ENCODE data around the gene SPATC1L. TPM values are rescaled to one million over a fixed set of nuclear protein-coding genes. Genes with fewer than 3 reads are reported as not detected.

SPATC1L gene
- total RNA-seq, 1 experiment from 2014 or later: 36.0 TPM

DNA sequence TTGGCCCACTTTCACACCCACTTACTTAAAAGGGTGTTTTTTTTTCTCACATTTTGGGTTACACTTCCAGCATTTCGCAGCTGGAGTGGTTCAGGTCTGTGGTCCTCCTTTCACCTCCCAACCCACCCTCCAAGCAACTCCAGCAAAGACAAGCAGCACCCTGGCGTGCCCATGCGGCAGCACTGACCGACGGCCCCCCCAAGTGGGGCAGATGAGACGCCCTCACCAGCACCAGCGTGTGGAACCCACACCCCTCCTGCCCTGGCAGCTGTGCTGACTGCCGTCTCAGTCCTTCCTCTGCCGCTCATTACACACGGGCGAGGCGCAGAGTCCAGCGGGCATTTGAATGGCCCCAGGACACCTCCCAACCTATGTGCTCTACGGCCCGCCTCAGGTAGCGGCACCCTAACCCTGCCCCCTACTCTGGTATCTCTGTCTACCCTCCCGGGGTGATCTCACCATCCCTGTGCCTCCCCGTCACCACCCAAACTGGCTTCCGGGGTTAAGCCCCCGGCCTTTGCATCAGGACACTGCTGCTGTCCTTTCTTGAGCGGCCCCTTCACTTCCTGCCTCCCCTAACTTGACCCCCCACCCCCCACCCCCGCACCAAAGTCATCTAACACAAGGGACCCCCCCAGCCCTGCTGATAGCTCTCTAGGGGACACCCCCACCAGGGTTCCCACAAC lies 33.4 kb upstream of the SPATC1L start:
- Mint-ChIP-seq H3K27ac (peak overlapping the region in 2 of 3 experiments; percentile 77 to 94; a peak in 6 of 7 replicates), H3K4me3 (no peak overlapping the region; a peak in 1 of 5 replicates), H3K27me3 (ENCODE audit: low read depth) (no peaks in the 10 kb centered on the region), H3K36me3 (ENCODE audit: insufficient read depth in 1 of 3, low read depth in 3 of 3) (peaks cover 25 to 57% (median 41%) of the 10 kb centered on the region in 3 experiments), H3K4me1 (no peaks in the 10 kb centered on the region), H3K9me3 (no peaks in the 10 kb centered on the region)
- Histone ChIP-seq H3K79me1 (ENCODE audit: insufficient read depth, low read depth, low read length, poor library complexity, severe bottlenecking) (no peaks in the 10 kb centered on the region), H3K23ac (ENCODE audit: insufficient read length, low read depth, low read length) (no peak overlapping the region), H3K23me2 (ENCODE audit: insufficient read length, low read depth, low read length, poor library complexity, severe bottlenecking) (no peaks in the 10 kb centered on the region), H4K5ac (ENCODE audit: insufficient read length, low read depth, low read length) (no peak overlapping the region), H2BK120ac (ENCODE audit: low read depth, low read length, poor library complexity, severe bottlenecking) (no peak overlapping the region), H3K4ac (ENCODE audit: low read depth, low read length) (no peak overlapping the region), H2BK20ac (ENCODE audit: low read depth, low read length, poor library complexity, severe bottlenecking) (no peak overlapping the region), H3T11ph (ENCODE audit: low read length) (no peak overlapping the region), H3K79me2 (ENCODE audit: insufficient read depth, low read length) (peaks cover 14% of the 10 kb centered on the region; the same call in 1 of the 2 replicates), H3K56ac (ENCODE audit: insufficient read length, low read depth, low read length) (no peak overlapping the region), H3K4me2 (ENCODE audit: insufficient read depth, insufficient read length, low read length) (no peak overlapping the region), H3K14ac (ENCODE audit: insufficient read depth, low read length) (no peak overlapping the region), H3K9me3 (ENCODE audit: control insufficient read depth, low read depth, low read length) (no peaks in the 10 kb centered on the region), H2AK5ac (ENCODE audit: insufficient read length, low read length) (no peak overlapping the region), H2BK5ac (ENCODE audit: insufficient read length, low read length) (no peak overlapping the region), H3K18ac (ENCODE audit: insufficient read length, low read depth, low read length) (no peak overlapping the region), H4K20me1 (ENCODE audit: control insufficient read depth, insufficient read depth, insufficient read length) (no peaks in the 10 kb centered on the region), H2BK15ac (ENCODE audit: low read depth, low read length) (no peak overlapping the region), H3K4me1 (ENCODE audit: insufficient read depth, low read length) (no peaks in the 10 kb centered on the region), H3K27me3 (ENCODE audit: insufficient read depth, low read length) (no peaks in the 10 kb centered on the region), H4K91ac (ENCODE audit: insufficient read length, low read depth, low read length) (no peak overlapping the region), H3K27ac (ENCODE audit: insufficient read length, low read depth, low read length) (no peak overlapping the region), H2BK12ac (ENCODE audit: insufficient read length, low read depth, low read length) (no peak overlapping the region), H3K9ac (ENCODE audit: extremely low read depth, insufficient read length, low read length) (no peak overlapping the region), H4K8ac (replicated peaks; ENCODE audit: insufficient read length, low read depth, low read length) (no peak overlapping the region), H2AFZ (ENCODE audit: low read length) (no peak overlapping the region)
- TF ChIP-seq CTCF (conservative IDR thresholded peaks at IDR 0.05): no peak
- no CpG with 5 or more reads among the region's 22 CpGs for WGBS (ENCODE audit: extremely low coverage, insufficient read length, low lambda C conversion rate)
- no peak for DNase-seq

Data from H9 (cell line).